Vagina (tissue), 2 donors: ENCODE data around the gene PHIP. TPM values are rescaled to one million over a fixed set of nuclear protein-coding genes. Genes with fewer than 3 reads are reported as not detected.

Experiments used
- DNase-seq, 2 donors: peaks; one replicate each; pipeline ENCODE4 v3.0.0-alpha.2; 2017; ENCODE audit errors: extremely low spot score in 2 of 2
- H3K27ac ChIP-seq: fragments of 200-600 bp; sonication (generic); one replicate; pipeline ENCODE4 v1.5.1; 2019
- H3K27me3 ChIP-seq: fragments of 200-600 bp; sonication (generic); one replicate; pipeline ENCODE4 v1.5.1; 2019
- H3K36me3 ChIP-seq, 2 donors: fragments of 200-600 bp; sonication (generic); one replicate each; pipeline ENCODE4 v1.5.1; 2017 to 2019
- H3K4me1 ChIP-seq: fragments of 200-600 bp; sonication (generic); one replicate; pipeline ENCODE4 v1.5.1; 2019
- H3K4me3 ChIP-seq, 2 donors: fragments of 200-600 bp; sonication (generic); 1 replicate in 1 of 2; 2 replicates in 1 of 2; pipeline ENCODE4 v1.5.1; 2016 to 2019
- H3K9me3 ChIP-seq: fragments of 200-600 bp; sonication (generic); one replicate; pipeline ENCODE4 v1.5.1; 2019
- CTCF ChIP-seq, 3 experiments: fragments of 450-650 bp in 2 of 3; fragments of 200-600 bp in 1 of 3; sonication (generic) in 1 of 3; IDR thresholded peaks; one replicate each; pipeline ENCODE4 v1.5.1; 2017 to 2019; ENCODE audit warnings: antibody characterized with exemption in 3 of 3, mild to moderate bottlenecking in 2 of 3, moderate library complexity in 2 of 3
- POLR2A ChIP-seq, 2 donors: fragments of 450-650 bp; IDR thresholded peaks; one replicate each; pipeline ENCODE4 v1.6.1; 2017; ENCODE audit warnings: antibody characterized with exemption in 2 of 2, mild to moderate bottlenecking in 2 of 2, moderate library complexity in 2 of 2
- POLR2AphosphoS5 ChIP-seq, 2 donors: sonication (generic); formaldehyde crosslinking; IDR thresholded peaks; one replicate each; pipeline ENCODE4 v1.9.0; 2017; ENCODE audit warnings: antibody characterized with exemption in 2 of 2, mild to moderate bottlenecking in 2 of 2, low read depth in 1 of 2; ENCODE audit not compliant: insufficient read depth in 1 of 2
- intact Hi-C: fragments of 100-400 bp; cut with DNase I; formaldehyde crosslinking; loops from one replicate; pipeline ENCODE4 v1.15.1; 2023
- total RNA-seq: library from RNA; depleted of rRNA; stranded (reverse); fragments of >200 nt; gene quantifications from one replicate; pipeline ENCODE4 v1.2.3, GENCODE V29; 2016

Gene PHIP
- total RNA-seq, 1 donor from 2014 or later: 32.9 TPM

GRCh38 chr6:79047072-79047471 is 31.0 kb downstream of the PHIP start:
- DNase-seq: no peak
- intact Hi-C loops: no loop called here
- Histone ChIP-seq H3K4me1 (no peaks in the 10 kb centered on the region), H3K27ac (no peak overlapping the region), H3K4me3 (no peak overlapping the region), H3K9me3 (no peaks in the 10 kb centered on the region), H3K36me3 (peaks cover 0 to 3% of the 10 kb centered on the region in 2 donors), H3K27me3 (no peaks in the 10 kb centered on the region)
- TF ChIP-seq POLR2AphosphoS5 (IDR thresholded peaks at IDR 0.05; ENCODE audit: insufficient read depth in 1 of 2, low read depth in 1 of 2) (no peak), CTCF (IDR thresholded peaks at IDR 0.05) (no peak), POLR2A (IDR thresholded peaks at IDR 0.05) (no peak)

GRCh38 chr6:79045966-79046365 is 32.1 kb downstream of the PHIP start:
- intact Hi-C loops: no loop called here
- Histone ChIP-seq H3K4me3 (no peak overlapping the region), H3K4me1 (no peaks in the 10 kb centered on the region), H3K36me3 (no peaks in the 10 kb centered on the region), H3K9me3 (no peaks in the 10 kb centered on the region), H3K27ac (no peak overlapping the region), H3K27me3 (no peaks in the 10 kb centered on the region)
- TF ChIP-seq CTCF (IDR thresholded peaks at IDR 0.05): no peak
- no peak for TF ChIP-seq POLR2AphosphoS5 (IDR thresholded peaks at IDR 0.05; ENCODE audit: insufficient read depth in 1 of 2, low read depth in 1 of 2)
- no peak for DNase-seq

- TF ChIP-seq POLR2A (IDR thresholded peaks at IDR 0.05) (no peak), CTCF (IDR thresholded peaks at IDR 0.05) (no peak), POLR2AphosphoS5 (IDR thresholded peaks at IDR 0.05; ENCODE audit: insufficient read depth in 1 of 2, low read depth in 1 of 2) (no peak)
- Histone ChIP-seq H3K4me3 (no peak overlapping the region), H3K9me3 (no peaks in the 10 kb centered on the region), H3K36me3 (peaks cover 0 to 6% of the 10 kb centered on the region in 2 donors), H3K4me1 (no peaks in the 10 kb centered on the region), H3K27ac (no peak overlapping the region), H3K27me3 (no peaks in the 10 kb centered on the region)
- intact Hi-C loops: no loop called here
- DNase-seq: no peak
These were observed 35.3 kb downstream of the PHIP start for GRCh38 chr6:79042799-79043126.

- TF ChIP-seq POLR2A (IDR thresholded peaks at IDR 0.05) (no peak), POLR2AphosphoS5 (IDR thresholded peaks at IDR 0.05; ENCODE audit: insufficient read depth in 1 of 2, low read depth in 1 of 2) (no peak), CTCF (IDR thresholded peaks at IDR 0.05) (no peak)
- H3K9me3 ChIP-seq: no peaks in the 10 kb centered on the region
- intact Hi-C loops: no loop called here
- peaks cover 0 to 9% of the 10 kb centered on the region in 2 donors for H3K36me3 ChIP-seq
- DNase-seq: no peak
- no peaks in the 10 kb centered on the region for H3K27me3 ChIP-seq
- no peak overlapping the region for H3K27ac ChIP-seq
- no peak overlapping the region for H3K4me3 ChIP-seq
- no peaks in the 10 kb centered on the region for H3K4me1 ChIP-seq
These were observed 35.8 kb downstream of the PHIP start for GRCh38 chr6:79042088-79042798.

- no peak for DNase-seq
- intact Hi-C loops: no loop called here
- H3K9me3 ChIP-seq: no peaks in the 10 kb centered on the region
- no peaks in the 10 kb centered on the region for H3K27me3 ChIP-seq
- no peak overlapping the region for H3K27ac ChIP-seq
- peaks cover 0 to 9% of the 10 kb centered on the region in 2 donors for H3K36me3 ChIP-seq
- H3K4me1 ChIP-seq: no peaks in the 10 kb centered on the region
- no peak overlapping the region for H3K4me3 ChIP-seq
- no peak for TF ChIP-seq CTCF (IDR thresholded peaks at IDR 0.05)
- TF ChIP-seq POLR2A (IDR thresholded peaks at IDR 0.05): no peak
- TF ChIP-seq POLR2AphosphoS5 (IDR thresholded peaks at IDR 0.05; ENCODE audit: insufficient read depth in 1 of 2, low read depth in 1 of 2): no peak
These were observed 38.0 kb downstream of the PHIP start for GRCh38 chr6:79040083-79040482.
